A673 (cell line): ENCODE measurements around the gene CCL13. TPM values are rescaled to one million over a fixed set of nuclear protein-coding genes. Genes with fewer than 3 reads are reported as not detected.

Experiments used
- BruUV-seq: library from RNA; stranded (reverse); fragments of 400-500 nt; replicated peaks from 2 replicates; lab custom pipeline; 2021; lab: Mats Ljungman, UMichigan
- CTCF ChIA-PET: fragments of 300-600 bp; sonication (Branson Sonifier 250); formaldehyde crosslinking; loops from one replicate; lab custom pipeline; 2022; ENCODE audit warnings: antibody characterized with exemption; lab: Charles Lee
- POLR2A ChIA-PET: fragments of 300-600 bp; sonication (Branson Sonifier 250); formaldehyde crosslinking; loops from one replicate; lab custom pipeline; 2022; ENCODE audit warnings: antibody characterized with exemption; ENCODE audit not compliant: low non-redundant PET; lab: Charles Lee
- DNase-seq: peaks from one replicate; pipeline ENCODE4 v3.0.0-alpha.2; 2015; ENCODE audit warnings: low spot score
- H3K27ac ChIP-seq: fragments of 200-600 bp; sonication (generic); 2 replicates; pipeline ENCODE4 v1.5.1; 2016; ENCODE audit warnings: mixed run types, low read depth, mild to moderate bottlenecking, mixed read lengths, antibody characterized with exemption, low read length; ENCODE audit not compliant: poor library complexity, severe bottlenecking
- H3K27me3 ChIP-seq: fragments of 200-600 bp; sonication (generic); replicated peaks from 2 replicates; pipeline ENCODE4 v1.6.1; 2017; ENCODE audit warnings: mixed run types, low read depth, mild to moderate bottlenecking, mixed read lengths, antibody characterized with exemption, low read length; ENCODE audit not compliant: insufficient read depth, poor library complexity
- H3K36me3 ChIP-seq: fragments of 200-600 bp; sonication (generic); 2 replicates; pipeline ENCODE4 v1.6.1; 2016; ENCODE audit warnings: mixed run types, mild to moderate bottlenecking, mixed read lengths, antibody characterized with exemption, low read length; ENCODE audit not compliant: insufficient read depth, poor library complexity, severe bottlenecking
- H3K4me1 ChIP-seq: fragments of 200-600 bp; sonication (generic); 2 replicates; pipeline ENCODE4 v1.6.1; 2017; ENCODE audit warnings: mixed run types, mild to moderate bottlenecking, mixed read lengths, antibody characterized with exemption, low read length; ENCODE audit not compliant: insufficient read depth, poor library complexity, severe bottlenecking
- H3K4me3 ChIP-seq: fragments of 200-600 bp; sonication (generic); 2 replicates; pipeline ENCODE4 v1.5.1; 2016; ENCODE audit warnings: low read depth, mixed run types, mild to moderate bottlenecking, mixed read lengths, low read length; ENCODE audit not compliant: poor library complexity, severe bottlenecking
- H3K9me3 ChIP-seq: fragments of 200-600 bp; sonication (generic); 2 replicates; pipeline ENCODE4 v1.6.1; 2016; ENCODE audit warnings: mixed run types, low read depth, mild to moderate bottlenecking, mixed read lengths, antibody characterized with exemption, low read length; ENCODE audit not compliant: poor library complexity, severe bottlenecking
- EZH2 ChIP-seq: fragments of 200-600 bp; sonication (generic); IDR thresholded peaks from 2 replicates; pipeline ENCODE4 v1.6.1; 2017; ENCODE audit warnings: borderline replicate concordance, low read depth, mild to moderate bottlenecking, mixed read lengths, antibody characterized with exemption, low read length; ENCODE audit not compliant: poor library complexity, severe bottlenecking
- intact Hi-C: fragments of 100-400 bp; cut with micrococcal nuclease; formaldehyde crosslinking; loops from one replicate; pipeline ENCODE4 v1.10.0; 2022; ENCODE audit not compliant: unreplicated experiment
- total RNA-seq: library from RNA; stranded (reverse); gene quantifications from 2 replicates; pipeline ENCODE4 v1.2.3, GENCODE V29; 2021
- TF ChIP-seq, protein P1 (sequence below): fragments of 300-800, 200-600 bp; sonication (generic); conservative IDR thresholded peaks from 2 replicates; pipeline ENCODE4 v1.5.1; 2017; ENCODE audit warnings: low read depth, mild to moderate bottlenecking, antibody characterized with exemption, low read length, moderate library complexity, mixed read lengths

CCL13 gene
- total RNA-seq, 1 experiment from 2014 or later: not detected

DNA sequence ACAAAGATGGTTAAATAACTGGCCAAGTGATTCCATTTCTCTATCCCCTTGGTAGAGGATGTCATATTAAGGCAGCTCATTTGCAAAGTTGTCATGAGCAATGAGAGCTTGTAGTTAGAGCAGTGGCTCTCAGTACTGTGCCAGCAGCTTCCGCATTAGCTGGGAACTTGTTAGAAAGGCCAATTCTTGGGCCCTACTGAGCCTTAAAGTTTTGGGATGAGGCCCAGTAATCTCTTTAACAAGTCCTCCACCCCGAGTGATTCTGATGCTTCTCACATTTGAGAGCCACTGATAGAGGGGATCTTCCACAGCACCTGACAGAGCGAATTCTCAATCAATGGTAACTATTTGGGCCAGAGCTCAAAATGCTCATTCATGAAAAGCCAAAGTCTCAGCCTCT, 26.9 kb downstream of the CCL13 start:
- intact Hi-C loops: no loop called here
- no TSS peak for BruUV-seq
- CTCF ChIA-PET: no interaction called here

DNA sequence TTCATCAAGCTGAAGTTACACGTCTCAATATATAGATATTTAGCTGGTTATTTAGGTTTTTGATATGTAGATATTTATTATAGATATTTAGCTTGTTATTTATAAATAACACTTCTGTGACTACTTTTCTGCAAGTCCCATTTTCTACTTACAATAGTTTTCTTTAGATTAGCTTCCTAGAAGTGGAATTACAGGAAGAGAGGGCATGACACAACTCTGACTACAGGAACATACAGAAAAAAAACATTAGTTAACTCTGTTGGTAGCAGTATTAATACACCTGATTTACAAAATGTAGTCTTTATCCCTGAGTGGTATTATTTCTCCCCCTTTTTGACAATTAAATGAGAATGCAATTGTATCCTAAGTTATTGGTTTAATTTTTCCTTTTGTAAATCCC, 28.0 kb downstream of the CCL13 start:
- Histone ChIP-seq H3K4me1 (no peaks in the 10 kb centered on the region), H3K36me3 (no peaks in the 10 kb centered on the region), H3K27me3 (peaks cover 4% of the 10 kb centered on the region), H3K4me3 (no peak overlapping the region), H3K27ac (no peak overlapping the region), H3K9me3 (no peaks in the 10 kb centered on the region)
- intact Hi-C loops: no loop called here
- no TSS peak for BruUV-seq
- CTCF ChIA-PET: no interaction called here
- DNase-seq: no peak
- TF ChIP-seq, protein P1, sequence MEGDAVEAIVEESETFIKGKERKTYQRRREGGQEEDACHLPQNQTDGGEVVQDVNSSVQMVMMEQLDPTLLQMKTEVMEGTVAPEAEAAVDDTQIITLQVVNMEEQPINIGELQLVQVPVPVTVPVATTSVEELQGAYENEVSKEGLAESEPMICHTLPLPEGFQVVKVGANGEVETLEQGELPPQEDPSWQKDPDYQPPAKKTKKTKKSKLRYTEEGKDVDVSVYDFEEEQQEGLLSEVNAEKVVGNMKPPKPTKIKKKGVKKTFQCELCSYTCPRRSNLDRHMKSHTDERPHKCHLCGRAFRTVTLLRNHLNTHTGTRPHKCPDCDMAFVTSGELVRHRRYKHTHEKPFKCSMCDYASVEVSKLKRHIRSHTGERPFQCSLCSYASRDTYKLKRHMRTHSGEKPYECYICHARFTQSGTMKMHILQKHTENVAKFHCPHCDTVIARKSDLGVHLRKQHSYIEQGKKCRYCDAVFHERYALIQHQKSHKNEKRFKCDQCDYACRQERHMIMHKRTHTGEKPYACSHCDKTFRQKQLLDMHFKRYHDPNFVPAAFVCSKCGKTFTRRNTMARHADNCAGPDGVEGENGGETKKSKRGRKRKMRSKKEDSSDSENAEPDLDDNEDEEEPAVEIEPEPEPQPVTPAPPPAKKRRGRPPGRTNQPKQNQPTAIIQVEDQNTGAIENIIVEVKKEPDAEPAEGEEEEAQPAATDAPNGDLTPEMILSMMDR: no peak
- TF ChIP-seq EZH2: no peak
- POLR2A ChIA-PET: no interaction called here

More for the DNA sequence above, 26.9 kb downstream of the CCL13 start:
- TF ChIP-seq, protein P1: no peak
- no peak for TF ChIP-seq EZH2
- Histone ChIP-seq H3K4me3 (no peak overlapping the region), H3K27ac (no peak overlapping the region), H3K36me3 (no peaks in the 10 kb centered on the region), H3K9me3 (no peaks in the 10 kb centered on the region), H3K4me1 (no peaks in the 10 kb centered on the region), H3K27me3 (peaks cover 4% of the 10 kb centered on the region)
- DNase-seq: no peak
- POLR2A ChIA-PET: no interaction called here

DNA sequence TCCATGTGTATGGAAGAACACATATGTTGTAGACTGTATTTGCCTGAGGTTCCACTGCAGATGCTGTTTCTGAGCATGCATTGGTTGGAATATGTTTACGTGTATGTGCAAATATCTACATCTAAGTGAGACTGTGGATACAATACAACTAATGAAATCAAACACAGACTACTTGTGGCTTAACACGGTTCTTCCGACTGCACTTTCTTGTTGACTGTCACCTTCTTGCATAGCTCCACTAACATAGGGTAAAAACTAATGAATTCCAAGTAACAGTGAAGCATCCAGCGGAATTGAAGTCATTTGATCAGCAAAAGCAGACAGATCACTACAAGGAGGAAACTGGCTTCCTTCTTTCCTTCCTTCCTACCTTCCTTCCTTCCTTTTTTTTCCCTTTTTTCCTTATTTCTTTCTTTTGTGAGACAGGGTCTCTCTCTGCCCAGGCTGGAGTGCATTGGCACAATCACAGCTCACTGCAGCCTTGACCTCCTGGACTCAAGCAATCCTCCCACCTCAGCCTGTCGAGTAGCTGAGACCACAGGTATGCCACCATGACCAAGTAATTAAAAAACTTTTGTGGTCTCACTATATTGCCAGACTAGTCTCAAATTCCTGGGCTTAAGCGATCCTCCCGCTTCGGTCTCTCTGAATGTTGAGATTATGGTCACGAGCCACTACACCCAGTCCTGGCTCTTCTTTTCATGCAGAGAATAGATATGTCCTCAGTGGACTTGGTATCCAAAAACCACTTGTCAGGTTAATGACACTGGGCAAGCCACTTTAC, 28.7 kb downstream of the CCL13 start:
- no peak for TF ChIP-seq EZH2
- TF ChIP-seq, protein P1: no peak
- H3K27ac ChIP-seq: no peak overlapping the region
- DNase-seq: no peak
- POLR2A ChIA-PET: no interaction called here
- no peaks in the 10 kb centered on the region for H3K9me3 ChIP-seq
- no TSS peak for BruUV-seq
- CTCF ChIA-PET: no interaction called here
- intact Hi-C loops: no loop called here
- H3K4me1 ChIP-seq: no peaks in the 10 kb centered on the region
- H3K36me3 ChIP-seq: no peaks in the 10 kb centered on the region
- H3K4me3 ChIP-seq: no peak overlapping the region
- peaks cover under 1% of the 10 kb centered on the region for H3K27me3 ChIP-seq
